HepG2 (cell line): ENCODE data around the gene PSMD1. TPM values are rescaled to one million over a fixed set of nuclear protein-coding genes. Genes with fewer than 3 reads are reported as not detected.

Experiments
- AHR ChIP-seq: IDR thresholded peaks from 2 replicates; pipeline ENCODE4 v1.6.1; 2018; ENCODE audit warnings: missing genetic modification reagents, missing compliant biosample characterization
- FOXK1 ChIP-seq: sonication (generic); formaldehyde crosslinking; IDR thresholded peaks from 2 replicates; pipeline ENCODE4 v1.4.0; 2020; ENCODE audit warnings: low read depth, missing genetic modification reagents, borderline replicate concordance
- NFE2L2 ChIP-seq: fragments of 150-350 bp; IDR thresholded peaks from 2 replicates; pipeline ENCODE4 v1.6.1; 2014; ENCODE audit warnings: low read length
- NFIB ChIP-seq: sonication (generic); formaldehyde crosslinking; IDR thresholded peaks from 2 replicates; pipeline ENCODE4 v1.9.0; 2021; ENCODE audit warnings: missing genetic modification reagents, mild to moderate bottlenecking, borderline replicate concordance
- SAFB2 ChIP-seq: sonication (generic); formaldehyde crosslinking; IDR thresholded peaks from 2 replicates; pipeline ENCODE4 v1.5.1; 2020; ENCODE audit warnings: missing genetic modification reagents, low read depth, mild to moderate bottlenecking, borderline replicate concordance
- ZBTB21 ChIP-seq: sonication (generic); formaldehyde crosslinking; IDR thresholded peaks from 2 replicates; pipeline ENCODE4 v1.4.0; 2020; ENCODE audit warnings: missing genetic modification reagents
- ZBTB42 ChIP-seq: sonication (generic); formaldehyde crosslinking; IDR thresholded peaks from 2 replicates; pipeline ENCODE4 v1.5.0; 2020; ENCODE audit warnings: mild to moderate bottlenecking, missing genetic modification reagents
- ZNF768 ChIP-seq: sonication (generic); formaldehyde crosslinking; IDR thresholded peaks from 2 replicates; pipeline ENCODE4 v1.4.0; 2020; ENCODE audit warnings: missing genetic modification reagents
- polyA plus RNA-seq, 8 experiments: library from polyadenylated mRNA; depleted of rRNA in 3 of 8; stranded (reverse) in 7 of 8; unstranded in 1 of 8; fragments of >200 nt; fragmentation: Illumina TruSeq in 4 of 8; extraction: Trizol in 4 of 8; gene quantifications; 2 replicates each; pipeline versions ENCODE4 v1.2.1 to v1.2.3, GENCODE V29; 2011 to 2016; ENCODE audit warnings: low read depth in 4 of 8, missing spikeins in 1 of 8, mixed read lengths in 1 of 8; ENCODE audit not compliant: insufficient read depth in 1 of 8
- total RNA-seq, 5 experiments: library from RNA; depleted of rRNA; stranded (reverse); fragments of >200 nt; fragmentation: Illumina TruSeq; extraction: Trizol; gene quantifications; 2 replicates each; pipeline ENCODE4 v1.2.3, GENCODE V29; 2016; ENCODE audit warnings: low read depth in 1 of 5
- TF ChIP-seq, protein P1 (sequence below): IDR thresholded peaks from 2 replicates; pipeline ENCODE4 v1.6.1; 2016; ENCODE audit warnings: low read depth, control low read depth
- TF ChIP-seq, protein P2 (sequence below): IDR thresholded peaks from 2 replicates; pipeline ENCODE4 v1.6.1; 2016; ENCODE audit warnings: low read depth, borderline replicate concordance
- TF ChIP-seq, protein P3 (sequence below): sonication (generic); formaldehyde crosslinking; IDR thresholded peaks from 2 replicates; pipeline ENCODE4 v1.9.0; 2022; ENCODE audit warnings: missing genetic modification reagents, mild to moderate bottlenecking, borderline replicate concordance
- TF ChIP-seq, protein P4 (sequence below): sonication (generic); formaldehyde crosslinking; IDR thresholded peaks from 2 replicates; pipeline ENCODE4 v1.5.0; 2020; ENCODE audit warnings: mild to moderate bottlenecking, missing genetic modification reagents
- TF ChIP-seq, protein P5 (sequence below): sonication (generic); formaldehyde crosslinking; IDR thresholded peaks from 2 replicates; pipeline ENCODE4 v1.5.0; 2020; ENCODE audit warnings: mild to moderate bottlenecking, missing genetic modification reagents, borderline replicate concordance

PSMD1 gene
- total and polyA plus RNA-seq, 2 of the 13 experiments (the other 11 are each of a cell fraction or from before 2014, with no cell fraction given), result 136 to 191 TPM

DNA sequence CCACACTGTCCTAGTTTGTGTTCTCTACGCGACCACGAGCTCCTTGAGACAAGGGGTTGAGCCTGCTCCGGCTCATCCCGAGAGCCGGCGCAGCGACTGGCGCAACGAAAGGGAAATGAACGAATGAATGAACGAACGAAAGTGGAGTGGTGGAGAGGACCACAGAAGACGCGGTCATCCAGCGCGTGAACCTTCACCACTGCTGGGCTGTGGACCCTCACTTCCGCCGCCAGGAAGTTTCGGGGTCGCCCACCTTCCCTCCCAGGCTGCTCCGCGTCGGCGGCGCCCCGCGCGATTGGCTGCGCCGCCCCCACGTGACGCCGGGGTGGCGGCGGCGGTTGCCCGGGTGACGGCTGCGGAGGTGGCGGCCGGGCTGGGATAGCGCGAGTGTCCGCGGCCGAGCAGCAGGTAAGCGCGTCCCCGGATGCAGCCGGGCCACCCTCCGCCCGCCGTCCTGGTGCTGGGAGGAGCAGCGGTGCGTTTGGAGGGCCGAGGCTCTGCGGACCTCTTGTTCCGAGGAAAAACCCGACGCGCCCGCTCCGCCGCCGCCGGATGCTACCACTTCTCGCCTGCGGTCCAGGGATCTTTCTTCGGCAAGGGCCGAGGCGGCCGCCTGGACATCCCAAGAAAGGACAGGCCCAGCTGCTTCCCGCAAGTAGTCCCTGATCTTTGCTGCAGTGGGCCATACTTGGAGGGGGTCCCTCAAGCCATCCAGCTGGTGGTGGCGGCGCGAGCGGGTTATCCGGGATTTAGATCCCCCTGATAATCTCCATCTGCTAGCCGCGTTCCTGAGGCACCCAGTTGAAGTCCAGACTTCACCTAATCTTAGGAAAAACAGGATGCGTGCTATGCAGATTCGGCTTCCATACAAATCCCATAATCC, 141.9 kb downstream of the PSMD1 start, which contains the start of gene ARMC9 (continued):
- TF ChIP-seq, protein P1, sequence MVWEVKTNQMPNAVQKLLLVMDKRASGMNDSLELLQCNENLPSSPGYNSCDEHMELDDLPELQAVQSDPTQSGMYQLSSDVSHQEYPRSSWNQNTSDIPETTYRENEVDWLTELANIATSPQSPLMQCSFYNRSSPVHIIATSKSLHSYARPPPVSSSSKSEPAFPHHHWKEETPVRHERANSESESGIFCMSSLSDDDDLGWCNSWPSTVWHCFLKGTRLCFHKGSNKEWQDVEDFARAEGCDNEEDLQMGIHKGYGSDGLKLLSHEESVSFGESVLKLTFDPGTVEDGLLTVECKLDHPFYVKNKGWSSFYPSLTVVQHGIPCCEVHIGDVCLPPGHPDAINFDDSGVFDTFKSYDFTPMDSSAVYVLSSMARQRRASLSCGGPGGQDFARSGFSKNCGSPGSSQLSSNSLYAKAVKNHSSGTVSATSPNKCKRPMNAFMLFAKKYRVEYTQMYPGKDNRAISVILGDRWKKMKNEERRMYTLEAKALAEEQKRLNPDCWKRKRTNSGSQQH (CRISPR knock-in tag), result peak; percentile 86
- TF ChIP-seq NFIB (CRISPR knock-in tag), result no peak
- no peak for TF ChIP-seq ZBTB21 (CRISPR knock-in tag)
- TF ChIP-seq, protein P2, sequence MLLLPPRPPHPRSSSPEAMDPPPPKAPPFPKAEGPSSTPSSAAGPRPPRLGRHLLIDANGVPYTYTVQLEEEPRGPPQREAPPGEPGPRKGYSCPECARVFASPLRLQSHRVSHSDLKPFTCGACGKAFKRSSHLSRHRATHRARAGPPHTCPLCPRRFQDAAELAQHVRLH (CRISPR knock-in tag), result no peak
- peak; percentile 49; the same call in 1 of the 2 replicates for TF ChIP-seq ZBTB42 (CRISPR knock-in tag)
- TF ChIP-seq FOXK1 (CRISPR knock-in tag), result 0 out of 2 replicates have a peak, but pooled peaks have one; percentile 2
- TF ChIP-seq AHR (CRISPR knock-in tag), result peak; percentile 60; the same call in 1 of the 2 replicates
- TF ChIP-seq, protein P3, sequence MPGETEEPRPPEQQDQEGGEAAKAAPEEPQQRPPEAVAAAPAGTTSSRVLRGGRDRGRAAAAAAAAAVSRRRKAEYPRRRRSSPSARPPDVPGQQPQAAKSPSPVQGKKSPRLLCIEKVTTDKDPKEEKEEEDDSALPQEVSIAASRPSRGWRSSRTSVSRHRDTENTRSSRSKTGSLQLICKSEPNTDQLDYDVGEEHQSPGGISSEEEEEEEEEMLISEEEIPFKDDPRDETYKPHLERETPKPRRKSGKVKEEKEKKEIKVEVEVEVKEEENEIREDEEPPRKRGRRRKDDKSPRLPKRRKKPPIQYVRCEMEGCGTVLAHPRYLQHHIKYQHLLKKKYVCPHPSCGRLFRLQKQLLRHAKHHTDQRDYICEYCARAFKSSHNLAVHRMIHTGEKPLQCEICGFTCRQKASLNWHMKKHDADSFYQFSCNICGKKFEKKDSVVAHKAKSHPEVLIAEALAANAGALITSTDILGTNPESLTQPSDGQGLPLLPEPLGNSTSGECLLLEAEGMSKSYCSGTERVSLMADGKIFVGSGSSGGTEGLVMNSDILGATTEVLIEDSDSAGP (CRISPR knock-in tag), result peak; percentile 59
- TF ChIP-seq NFE2L2, result no peak
- TF ChIP-seq ZNF768, result peak; percentile 45; the same call in 1 of the 2 replicates
- TF ChIP-seq SAFB2, result peak; percentile 89; the same call in 1 of the 2 replicates
- TF ChIP-seq, protein P4, sequence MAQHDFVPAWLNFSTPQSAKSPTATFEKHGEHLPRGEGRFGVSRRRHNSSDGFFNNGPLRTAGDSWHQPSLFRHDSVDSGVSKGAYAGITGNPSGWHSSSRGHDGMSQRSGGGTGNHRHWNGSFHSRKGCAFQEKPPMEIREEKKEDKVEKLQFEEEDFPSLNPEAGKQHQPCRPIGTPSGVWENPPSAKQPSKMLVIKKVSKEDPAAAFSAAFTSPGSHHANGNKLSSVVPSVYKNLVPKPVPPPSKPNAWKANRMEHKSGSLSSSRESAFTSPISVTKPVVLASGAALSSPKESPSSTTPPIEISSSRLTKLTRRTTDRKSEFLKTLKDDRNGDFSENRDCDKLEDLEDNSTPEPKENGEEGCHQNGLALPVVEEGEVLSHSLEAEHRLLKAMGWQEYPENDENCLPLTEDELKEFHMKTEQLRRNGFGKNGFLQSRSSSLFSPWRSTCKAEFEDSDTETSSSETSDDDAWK, result no peak
- TF ChIP-seq, protein P5, sequence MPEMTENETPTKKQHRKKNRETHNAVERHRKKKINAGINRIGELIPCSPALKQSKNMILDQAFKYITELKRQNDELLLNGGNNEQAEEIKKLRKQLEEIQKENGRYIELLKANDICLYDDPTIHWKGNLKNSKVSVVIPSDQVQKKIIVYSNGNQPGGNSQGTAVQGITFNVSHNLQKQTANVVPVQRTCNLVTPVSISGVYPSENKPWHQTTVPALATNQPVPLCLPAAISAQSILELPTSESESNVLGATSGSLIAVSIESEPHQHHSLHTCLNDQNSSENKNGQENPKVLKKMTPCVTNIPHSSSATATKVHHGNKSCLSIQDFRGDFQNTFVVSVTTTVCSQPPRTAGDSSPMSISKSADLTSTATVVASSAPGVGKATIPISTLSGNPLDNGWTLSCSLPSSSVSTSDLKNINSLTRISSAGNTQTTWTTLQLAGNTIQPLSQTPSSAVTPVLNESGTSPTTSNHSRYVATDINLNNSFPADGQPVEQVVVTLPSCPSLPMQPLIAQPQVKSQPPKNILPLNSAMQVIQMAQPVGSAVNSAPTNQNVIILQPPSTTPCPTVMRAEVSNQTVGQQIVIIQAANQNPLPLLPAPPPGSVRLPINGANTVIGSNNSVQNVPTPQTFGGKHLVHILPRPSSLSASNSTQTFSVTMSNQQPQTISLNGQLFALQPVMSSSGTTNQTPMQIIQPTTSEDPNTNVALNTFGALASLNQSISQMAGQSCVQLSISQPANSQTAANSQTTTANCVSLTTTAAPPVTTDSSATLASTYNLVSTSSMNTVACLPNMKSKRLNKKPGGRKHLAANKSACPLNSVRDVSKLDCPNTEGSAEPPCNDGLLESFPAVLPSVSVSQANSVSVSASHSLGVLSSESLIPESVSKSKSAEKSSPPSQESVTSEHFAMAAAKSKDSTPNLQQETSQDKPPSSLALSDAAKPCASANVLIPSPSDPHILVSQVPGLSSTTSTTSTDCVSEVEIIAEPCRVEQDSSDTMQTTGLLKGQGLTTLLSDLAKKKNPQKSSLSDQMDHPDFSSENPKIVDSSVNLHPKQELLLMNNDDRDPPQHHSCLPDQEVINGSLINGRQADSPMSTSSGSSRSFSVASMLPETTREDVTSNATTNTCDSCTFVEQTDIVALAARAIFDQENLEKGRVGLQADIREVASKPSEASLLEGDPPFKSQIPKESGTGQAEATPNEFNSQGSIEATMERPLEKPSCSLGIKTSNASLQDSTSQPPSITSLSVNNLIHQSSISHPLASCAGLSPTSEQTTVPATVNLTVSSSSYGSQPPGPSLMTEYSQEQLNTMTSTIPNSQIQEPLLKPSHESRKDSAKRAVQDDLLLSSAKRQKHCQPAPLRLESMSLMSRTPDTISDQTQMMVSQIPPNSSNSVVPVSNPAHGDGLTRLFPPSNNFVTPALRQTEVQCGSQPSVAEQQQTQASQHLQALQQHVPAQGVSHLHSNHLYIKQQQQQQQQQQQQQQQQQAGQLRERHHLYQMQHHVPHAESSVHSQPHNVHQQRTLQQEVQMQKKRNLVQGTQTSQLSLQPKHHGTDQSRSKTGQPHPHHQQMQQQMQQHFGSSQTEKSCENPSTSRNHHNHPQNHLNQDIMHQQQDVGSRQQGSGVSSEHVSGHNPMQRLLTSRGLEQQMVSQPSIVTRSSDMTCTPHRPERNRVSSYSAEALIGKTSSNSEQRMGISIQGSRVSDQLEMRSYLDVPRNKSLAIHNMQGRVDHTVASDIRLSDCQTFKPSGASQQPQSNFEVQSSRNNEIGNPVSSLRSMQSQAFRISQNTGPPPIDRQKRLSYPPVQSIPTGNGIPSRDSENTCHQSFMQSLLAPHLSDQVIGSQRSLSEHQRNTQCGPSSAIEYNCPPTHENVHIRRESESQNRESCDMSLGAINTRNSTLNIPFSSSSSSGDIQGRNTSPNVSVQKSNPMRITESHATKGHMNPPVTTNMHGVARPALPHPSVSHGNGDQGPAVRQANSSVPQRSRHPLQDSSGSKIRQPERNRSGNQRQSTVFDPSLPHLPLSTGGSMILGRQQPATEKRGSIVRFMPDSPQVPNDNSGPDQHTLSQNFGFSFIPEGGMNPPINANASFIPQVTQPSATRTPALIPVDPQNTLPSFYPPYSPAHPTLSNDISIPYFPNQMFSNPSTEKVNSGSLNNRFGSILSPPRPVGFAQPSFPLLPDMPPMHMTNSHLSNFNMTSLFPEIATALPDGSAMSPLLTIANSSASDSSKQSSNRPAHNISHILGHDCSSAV (CRISPR knock-in tag), result no peak
